Kidney epithelial cell (primary cell): ENCODE measurements around the gene H6PD. TPM values are rescaled to one million over a fixed set of nuclear protein-coding genes. Genes with fewer than 3 reads are reported as not detected.

Experiments
- DNase-seq: peaks from one replicate; pipeline ENCODE4 v3.0.0-alpha.2; 2010; ENCODE audit warnings: low read depth
- H3K27me3 ChIP-seq: 2 replicates; pipeline ENCODE4 v1.6.0; 2011; ENCODE audit warnings: low read length; ENCODE audit not compliant: control insufficient read depth, insufficient read depth
- H3K36me3 ChIP-seq: 2 replicates; pipeline ENCODE4 v1.5.1; 2011; ENCODE audit warnings: low read length; ENCODE audit not compliant: control insufficient read depth, insufficient read depth
- H3K4me3 ChIP-seq: 2 replicates; pipeline ENCODE4 v1.5.1; 2011; ENCODE audit warnings: low read depth, mild to moderate bottlenecking, control low read depth, low read length
- CTCF ChIP-seq: IDR thresholded peaks from 2 replicates; pipeline ENCODE4 v1.5.1; 2011; ENCODE audit warnings: mild to moderate bottlenecking, moderate library complexity, low read length, control low read depth, inconsistent platforms; ENCODE audit not compliant: insufficient read depth, poor library complexity, severe bottlenecking
- total RNA-seq: library from RNA; depleted of rRNA; stranded (reverse); fragments of >200 nt; gene quantifications from 2 replicates; pipeline ENCODE4 v1.2.3, GENCODE V29; 2015

Gene H6PD
- total RNA-seq, 1 donor from 2014 or later, result 24.4 TPM

- no peak for DNase-seq
- Histone ChIP-seq H3K4me3 (no peak overlapping the region), H3K36me3 (no peaks in the 10 kb centered on the region), H3K27me3 (no peaks in the 10 kb centered on the region)
- TF ChIP-seq CTCF, result no peak
These were observed 6.0 kb upstream of the H6PD start for GRCh38 chr1:9228609-9229008.

GRCh38 chr1:9229549-9229948, 5.0 kb upstream of the H6PD start:
- no peak overlapping the region for H3K4me3 ChIP-seq
- no peak for DNase-seq

GRCh38 chr1:9230869-9231533, 3.6 kb upstream of the H6PD start:
- no peaks in the 10 kb centered on the region for H3K36me3 ChIP-seq
- no peak for TF ChIP-seq CTCF
- no peak overlapping the region for H3K4me3 ChIP-seq
- no peak for DNase-seq
- H3K27me3 ChIP-seq, result no peaks in the 10 kb centered on the region

More at GRCh38 chr1:9229549-9229948, 5.0 kb upstream of the H6PD start:
- H3K36me3 ChIP-seq, result no peaks in the 10 kb centered on the region
- no peaks in the 10 kb centered on the region for H3K27me3 ChIP-seq
- no peak for TF ChIP-seq CTCF

- H3K36me3 ChIP-seq, result no peaks in the 10 kb centered on the region
- no peak overlapping the region for H3K4me3 ChIP-seq
- TF ChIP-seq CTCF, result no peak
- no peak for DNase-seq
- no peaks in the 10 kb centered on the region for H3K27me3 ChIP-seq
These were observed 2.8 kb upstream of the H6PD start for GRCh38 chr1:9231648-9232332.

- TF ChIP-seq CTCF, result no peak
- H3K36me3 ChIP-seq, result no peaks in the 10 kb centered on the region
- H3K27me3 ChIP-seq, result no peaks in the 10 kb centered on the region
- DNase-seq, result no peak
- H3K4me3 ChIP-seq, result no peak overlapping the region
These were observed 1.2 kb upstream of the H6PD start for GRCh38 chr1:9233241-9233941.
